Spleen (tissue), 11 donors: Measurements from ENCODE around the gene GFAP. TPM values are rescaled to one million over a fixed set of nuclear protein-coding genes. Genes with fewer than 3 reads are reported as not detected.

Source experiments
- DNase-seq: peaks from one replicate; pipeline ENCODE4 v3.0.0-alpha.2; 2020
- H3K27ac ChIP-seq, 8 donors: fragments of 200-600 bp; sonication (generic) in 7 of 8; 1 replicate in 4 of 8; 2 replicates in 4 of 8; pipeline versions ENCODE4 v1.5.0 to v1.8.0; 2016 to 2021; ENCODE audit warnings: inconsistent platforms in 4 of 8, mild to moderate bottlenecking in 4 of 8, moderate library complexity in 1 of 8
- H3K27me3 ChIP-seq, 7 donors: fragments of 200-600 bp; sonication (generic) in 6 of 7; replicated peaks in 1 of 7; 1 replicate in 4 of 7; 2 replicates in 3 of 7; pipeline versions ENCODE4 v1.5.0 to v1.8.0; 2016 to 2021; ENCODE audit warnings: inconsistent platforms in 3 of 7, mild to moderate bottlenecking in 1 of 7
- H3K36me3 ChIP-seq, 6 donors: fragments of 200-600 bp; sonication (generic) in 5 of 6; 1 replicate in 4 of 6; 2 replicates in 2 of 6; pipeline versions ENCODE4 v1.5.0 to v1.8.0; 2016 to 2021; ENCODE audit warnings: inconsistent platforms in 2 of 6
- H3K4me1 ChIP-seq, 6 donors: fragments of 200-600 bp; sonication (generic) in 5 of 6; 1 replicate in 3 of 6; 2 replicates in 3 of 6; pipeline versions ENCODE4 v1.5.0 to v1.8.0; 2016 to 2021; ENCODE audit warnings: inconsistent platforms in 3 of 6
- H3K4me3 ChIP-seq, 8 donors: fragments of 200-600 bp; sonication (generic) in 7 of 8; 1 replicate in 4 of 8; 2 replicates in 4 of 8; pipeline versions ENCODE4 v1.5.0 to v1.8.0; 2016 to 2021; ENCODE audit warnings: inconsistent platforms in 4 of 8, mild to moderate bottlenecking in 4 of 8, moderate library complexity in 2 of 8
- H3K9me3 ChIP-seq, 8 donors: fragments of 200-600 bp; sonication (generic) in 7 of 8; 1 replicate in 4 of 8; 2 replicates in 4 of 8; pipeline versions ENCODE4 v1.5.0 to v1.8.0; 2016 to 2021; ENCODE audit warnings: inconsistent platforms in 4 of 8
- POLR2A ChIP-seq, 3 donors: fragments of 450-650 bp; IDR thresholded peaks; one replicate each; pipeline ENCODE4 v1.5.1; 2017; ENCODE audit warnings: antibody characterized with exemption in 3 of 3, mild to moderate bottlenecking in 1 of 3
- POLR2AphosphoS5 ChIP-seq, 3 donors: sonication (generic); formaldehyde crosslinking; IDR thresholded peaks; one replicate each; pipeline ENCODE4 v1.5.1; 2017; ENCODE audit warnings: antibody characterized with exemption in 3 of 3
- WGBS, 5 donors: extraction: QIAGEN DNeasy Blood & Tissue Kit in 3 of 5; methylation state at CpG; one replicate each; pipeline versions ENCODE4 v1.1.5 to v1.1.7; 2013 to 2018; 5-methylcytosine and 5-hydroxymethylcytosine counted together
- intact Hi-C: fragments of 100-400 bp; cut with DNase I; formaldehyde crosslinking; loops from one replicate; pipeline ENCODE4 v1.15.0; 2023; ENCODE audit warnings: low total_unique reads
- polyA plus RNA-seq, 3 donors: library from polyadenylated mRNA; stranded (reverse); fragments of 200-250 nt; gene quantifications; one replicate each; pipeline ENCODE4 v1.2.1, GENCODE V29; 2013
- total RNA-seq, 7 donors: library from RNA; depleted of rRNA in 3 of 7; stranded (reverse); fragments of >200 nt in 3 of 7; fragmentation: NEBNext Ultra II Directional in 4 of 7; extraction: Animal tissue kit (Norgen Biotek cat#: 25700) in 4 of 7; gene quantifications; one replicate each; pipeline versions ENCODE4 v1.1.0 to v1.2.1, GENCODE V29; 2016 to 2021
- TF ChIP-seq, protein P1 (sequence below), 11 experiments: fragments of 200-600 bp in 7 of 11; fragments of 450-650 bp in 4 of 11; sonication (generic) in 4 of 11; IDR thresholded peaks in 8 of 11; conservative IDR thresholded peaks in 3 of 11; 1 replicate in 7 of 11; 2 replicates in 4 of 11; pipeline versions ENCODE4 v1.4.0 to v1.8.0; 2016 to 2021; ENCODE audit warnings: antibody characterized with exemption in 11 of 11, inconsistent platforms in 4 of 11, mild to moderate bottlenecking in 1 of 11
- donor health status: healthy with polysubstance abuse.
- donor health status: DM: no; HTN: no; CAD: no; lungs with moderate emphysema.
- donor health status: DM: no; HTN: no; CAD: no.
- donor health status: Bipolar disorder and iron deficiency.
- donor health status: healthy.
- donor health status: DM: no; HTN: no; CAD: no.
- donor health status: DM: yes; HTN: yes; CAD: no.

GFAP gene
- total and polyA plus RNA-seq, 10 donors, result 0.32 to 1.7 (median 0.54) TPM; not detected in 5

GRCh38 chr17:44877121-44877520 lies 38.2 kb downstream of the GFAP start:
- no peak for DNase-seq
- no peaks in the 10 kb centered on the region for H3K9me3 ChIP-seq
- H3K4me1 ChIP-seq, result no peaks in the 10 kb centered on the region
- no peak for TF ChIP-seq POLR2A (IDR thresholded peaks at IDR 0.05)
- no peak for TF ChIP-seq POLR2AphosphoS5 (IDR thresholded peaks at IDR 0.05)
- no peak overlapping the region for H3K4me3 ChIP-seq
- peaks cover 2 to 100% (median 90%) of the 10 kb centered on the region in 6 donors for H3K36me3 ChIP-seq
- intact Hi-C loops, result no loop called here
- 89 to 96% (median 94%) methylated on average over 5 of the region's 5 CpGs for WGBS, 5 donors
- H3K27me3 ChIP-seq, result no peaks in the 10 kb centered on the region
- no peak overlapping the region for H3K27ac ChIP-seq

GRCh38 chr17:44875761-44876160 lies 39.5 kb downstream of the GFAP start:
- DNase-seq, result no peak
- WGBS, 5 donors, result 87 to 96% (median 93%) methylated on average over 6 of the region's 6 CpGs
- Histone ChIP-seq H3K4me3 (no peak overlapping the region), H3K27me3 (no peaks in the 10 kb centered on the region), H3K27ac (no peak overlapping the region), H3K9me3 (no peaks in the 10 kb centered on the region), H3K4me1 (no peaks in the 10 kb centered on the region), H3K36me3 (peaks cover 2 to 100% (median 91%) of the 10 kb centered on the region in 6 donors)
- TF ChIP-seq POLR2AphosphoS5 (IDR thresholded peaks at IDR 0.05) (no peak), POLR2A (IDR thresholded peaks at IDR 0.05) (no peak)
- intact Hi-C loops, result no loop called here

GRCh38 chr17:44872131-44872768 lies 43.0 kb downstream of the GFAP start:
- Histone ChIP-seq H3K4me3 (no peak overlapping the region), H3K9me3 (no peaks in the 10 kb centered on the region), H3K27me3 (no peaks in the 10 kb centered on the region), H3K36me3 (peaks cover 2 to 100% (median 94%) of the 10 kb centered on the region in 6 donors), H3K27ac (no peak overlapping the region), H3K4me1 (no peaks in the 10 kb centered on the region)
- intact Hi-C loops, result no loop called here
- DNase-seq, result no peak
- TF ChIP-seq POLR2A (IDR thresholded peaks at IDR 0.05) (no peak), POLR2AphosphoS5 (IDR thresholded peaks at IDR 0.05) (no peak)
- TF ChIP-seq, protein P1, sequence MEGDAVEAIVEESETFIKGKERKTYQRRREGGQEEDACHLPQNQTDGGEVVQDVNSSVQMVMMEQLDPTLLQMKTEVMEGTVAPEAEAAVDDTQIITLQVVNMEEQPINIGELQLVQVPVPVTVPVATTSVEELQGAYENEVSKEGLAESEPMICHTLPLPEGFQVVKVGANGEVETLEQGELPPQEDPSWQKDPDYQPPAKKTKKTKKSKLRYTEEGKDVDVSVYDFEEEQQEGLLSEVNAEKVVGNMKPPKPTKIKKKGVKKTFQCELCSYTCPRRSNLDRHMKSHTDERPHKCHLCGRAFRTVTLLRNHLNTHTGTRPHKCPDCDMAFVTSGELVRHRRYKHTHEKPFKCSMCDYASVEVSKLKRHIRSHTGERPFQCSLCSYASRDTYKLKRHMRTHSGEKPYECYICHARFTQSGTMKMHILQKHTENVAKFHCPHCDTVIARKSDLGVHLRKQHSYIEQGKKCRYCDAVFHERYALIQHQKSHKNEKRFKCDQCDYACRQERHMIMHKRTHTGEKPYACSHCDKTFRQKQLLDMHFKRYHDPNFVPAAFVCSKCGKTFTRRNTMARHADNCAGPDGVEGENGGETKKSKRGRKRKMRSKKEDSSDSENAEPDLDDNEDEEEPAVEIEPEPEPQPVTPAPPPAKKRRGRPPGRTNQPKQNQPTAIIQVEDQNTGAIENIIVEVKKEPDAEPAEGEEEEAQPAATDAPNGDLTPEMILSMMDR (IDR thresholded peaks at IDR 0.05 in 8 of 11, conservative IDR thresholded peaks at IDR 0.05 in 3 of 11), result no peak
- WGBS, 5 donors, result 82 to 93% (median 87%) methylated on average over 9 of the region's 9 CpGs

DNA sequence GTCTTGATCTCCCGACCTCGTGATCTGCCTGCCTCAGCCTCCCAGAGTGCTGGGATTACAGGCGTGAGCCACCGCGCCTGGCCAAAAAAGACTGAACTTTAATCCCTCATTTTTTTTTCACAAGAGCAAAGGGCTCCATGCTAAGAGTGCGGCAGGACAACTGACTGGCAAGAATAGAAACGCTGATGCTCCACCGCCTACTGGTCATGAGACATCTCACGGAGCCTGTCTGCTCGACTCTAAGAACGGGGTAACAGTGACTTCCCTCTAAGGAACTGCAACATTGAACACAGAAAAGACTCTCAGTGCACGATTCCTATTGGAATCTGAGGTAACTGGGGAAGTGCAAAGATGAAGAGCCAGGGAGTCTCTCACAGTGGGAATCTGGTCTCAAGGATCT lies 43.7 kb downstream of the GFAP start:
- H3K4me1 ChIP-seq, result no peaks in the 10 kb centered on the region
- H3K36me3 ChIP-seq, result peaks cover 2 to 100% (median 96%) of the 10 kb centered on the region in 6 donors
- TF ChIP-seq POLR2A (IDR thresholded peaks at IDR 0.05) (no peak), POLR2AphosphoS5 (IDR thresholded peaks at IDR 0.05) (no peak)
- TF ChIP-seq, protein P1 (IDR thresholded peaks at IDR 0.05 in 8 of 11, conservative IDR thresholded peaks at IDR 0.05 in 3 of 11), result no peak
- no peaks in the 10 kb centered on the region for H3K9me3 ChIP-seq
- no peak overlapping the region for H3K4me3 ChIP-seq
- 93 to 98% (median 97%) methylated on average over 12 of the region's 12 CpGs for WGBS, 5 donors
- DNase-seq, result no peak
- intact Hi-C loops, result no loop called here
- no peak overlapping the region for H3K27ac ChIP-seq
- no peaks in the 10 kb centered on the region for H3K27me3 ChIP-seq

- H3K4me3 ChIP-seq, result no peak overlapping the region
- H3K9me3 ChIP-seq, result no peaks in the 10 kb centered on the region
- H3K27me3 ChIP-seq, result no peaks in the 10 kb centered on the region
- H3K4me1 ChIP-seq, result peaks cover 0 to 12% (median 0%) of the 10 kb centered on the region in 6 donors
- no peak overlapping the region for H3K27ac ChIP-seq
- intact Hi-C loops, result loop anchor here (5.0 kb wide), 1 partner anchor 91 kb away; no protein-coding TSS in a partner anchor
- WGBS, 5 donors, result 89 to 96% (median 93%) methylated on average over 3 of the region's 3 CpGs
- TF ChIP-seq, protein P1 (IDR thresholded peaks at IDR 0.05 in 8 of 11, conservative IDR thresholded peaks at IDR 0.05 in 3 of 11), result no peak
- TF ChIP-seq POLR2A (IDR thresholded peaks at IDR 0.05) (no peak), POLR2AphosphoS5 (IDR thresholded peaks at IDR 0.05) (no peak)
- no peak for DNase-seq
- peaks cover 0 to 100% (median 95%) of the 10 kb centered on the region in 6 donors for H3K36me3 ChIP-seq
Measured at GRCh38 chr17:44867841-44868240, 47.5 kb downstream of the GFAP start.
